DMS53 (cell line): ENCODE data around the gene PSMA8.
A peak's percentile ranks its signal among the peaks of the same experiment; 100 is the strongest.
"Not testable (repeated sequence)": the region's sequence is repeated elsewhere in the genome, so short reads cannot be mapped to it uniquely, and the experiment has no call there.

Experiments
- DNase-seq: peaks from one replicate; lab custom pipeline; 2025; lab: John Stamatoyannopoulos, UW

The PSMA8 gene

DNA sequence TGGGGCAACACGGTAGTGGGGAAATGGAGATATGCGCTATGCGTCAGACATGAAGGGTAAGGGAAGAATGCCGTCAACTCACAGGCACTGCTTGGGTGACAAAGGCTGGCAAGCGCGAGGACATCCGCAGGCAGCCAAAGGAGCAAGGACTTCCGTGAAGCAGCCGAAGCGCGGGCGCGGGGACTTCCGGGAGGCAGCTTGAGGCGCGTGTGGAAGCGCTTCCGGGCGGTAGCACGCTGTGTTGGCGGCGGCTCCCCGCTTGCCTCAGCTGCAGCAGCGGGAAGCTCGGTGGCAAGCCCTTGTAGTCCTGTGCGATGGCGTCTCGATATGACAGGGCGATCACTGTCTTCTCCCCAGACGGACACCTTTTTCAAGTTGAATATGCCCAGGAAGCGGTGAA lies at the start of gene PSMA8:
PSMA8 (plus strand) TSS at position 218 of the 400 bp plus-strand sequence; CDS start at position 315, 97 bp downstream.
- no peak for DNase-seq

DNA sequence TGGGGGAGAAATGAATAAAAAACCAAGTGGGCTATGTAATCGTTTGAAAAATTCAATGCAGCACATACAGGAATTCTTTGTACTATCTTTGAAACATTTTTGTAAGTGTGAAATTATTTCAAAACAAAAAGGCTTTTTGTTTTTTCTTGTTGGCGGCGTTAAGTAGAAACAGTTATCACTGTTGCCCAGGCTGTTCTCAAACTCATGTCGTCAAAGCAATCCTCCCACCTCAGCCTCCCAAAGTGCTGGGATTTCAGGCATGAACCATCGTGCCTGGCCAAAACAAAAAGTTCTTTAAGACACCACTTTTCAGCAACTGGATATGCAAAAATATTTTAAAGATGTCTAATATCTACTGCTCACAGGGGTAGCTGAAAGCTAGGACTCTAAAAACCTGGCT lies 48.6 kb upstream of the PSMA8 start:
- DNase-seq = no peak

DNA sequence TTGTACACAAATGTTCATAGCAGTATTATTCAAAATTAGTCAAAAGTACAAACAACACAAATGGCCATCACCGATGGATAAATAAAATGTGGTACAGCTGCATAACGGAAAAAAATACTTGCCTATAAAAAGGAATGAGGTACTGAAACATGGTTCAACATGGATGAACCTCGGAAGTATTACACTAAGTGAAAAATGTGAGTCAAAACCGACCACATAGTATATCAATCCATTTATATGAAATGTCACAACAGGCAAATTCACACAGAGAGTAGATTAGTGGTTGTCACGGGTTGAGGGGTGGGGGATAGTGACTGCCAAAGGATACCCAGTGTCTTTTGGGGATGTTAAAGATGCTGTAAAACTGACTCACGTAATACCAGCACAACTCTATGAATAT lies 46.7 kb upstream of the PSMA8 start:
- DNase-seq = no peak

DNA sequence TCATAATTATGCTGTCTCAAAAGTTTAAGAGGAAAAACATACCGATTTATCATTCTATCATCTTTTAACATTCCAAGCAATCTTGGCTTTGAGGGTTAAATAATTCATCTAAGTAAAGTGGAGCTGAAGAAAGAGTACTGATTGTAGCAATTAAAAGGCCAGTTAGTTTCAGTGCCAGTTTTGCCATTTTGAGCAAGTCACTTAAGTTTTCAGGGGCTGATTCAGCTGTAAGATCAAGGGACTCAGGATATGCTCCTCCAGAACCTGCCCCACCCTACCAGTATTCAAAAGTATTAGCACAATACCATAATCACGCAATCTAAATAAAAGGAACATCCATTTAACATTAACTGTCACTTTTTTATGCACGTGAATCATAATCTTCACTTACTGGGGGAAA lies 45.2 kb upstream of the PSMA8 start:
- no peak for DNase-seq

DNA sequence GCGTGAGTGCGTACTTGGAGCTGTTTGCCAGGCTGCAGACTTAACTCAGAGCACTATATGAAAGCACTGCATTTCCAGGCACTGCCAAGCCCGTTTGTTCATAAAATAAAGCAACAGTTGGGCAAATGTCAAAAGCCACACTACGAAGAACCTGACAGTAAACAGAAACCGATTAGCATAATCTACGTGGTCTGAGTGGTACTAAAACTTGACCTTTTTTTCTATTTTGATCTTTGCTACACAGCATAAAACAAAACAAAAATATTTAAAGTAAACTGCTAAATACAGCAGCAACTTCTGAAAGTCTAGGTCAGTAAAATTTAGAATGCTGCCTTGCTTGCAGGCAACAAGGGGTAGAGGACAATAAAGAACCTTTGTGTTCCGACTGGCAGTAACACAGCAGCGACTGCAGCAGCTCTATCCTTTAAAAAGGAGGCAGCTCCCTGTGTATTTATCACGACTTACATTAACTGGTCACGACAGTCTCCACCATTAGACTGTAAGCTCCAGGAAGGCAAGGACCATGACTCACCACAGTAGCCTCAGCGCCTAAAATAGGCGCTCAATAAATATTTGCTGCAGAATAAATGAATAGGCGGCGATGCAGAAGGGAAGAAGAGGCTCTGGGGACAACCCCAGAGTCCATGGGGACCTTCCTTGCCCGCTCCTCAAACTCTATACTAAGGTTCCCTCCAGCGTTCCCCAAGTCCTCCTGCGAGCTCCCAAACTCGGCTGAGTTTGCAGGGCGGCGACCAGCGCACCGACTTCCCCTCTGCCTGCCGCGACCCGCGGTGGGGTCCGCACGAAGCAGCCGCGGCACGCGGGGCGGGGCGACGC lies 44.2 kb upstream of the PSMA8 start:
- DNase-seq = peak; percentile 60

DNA sequence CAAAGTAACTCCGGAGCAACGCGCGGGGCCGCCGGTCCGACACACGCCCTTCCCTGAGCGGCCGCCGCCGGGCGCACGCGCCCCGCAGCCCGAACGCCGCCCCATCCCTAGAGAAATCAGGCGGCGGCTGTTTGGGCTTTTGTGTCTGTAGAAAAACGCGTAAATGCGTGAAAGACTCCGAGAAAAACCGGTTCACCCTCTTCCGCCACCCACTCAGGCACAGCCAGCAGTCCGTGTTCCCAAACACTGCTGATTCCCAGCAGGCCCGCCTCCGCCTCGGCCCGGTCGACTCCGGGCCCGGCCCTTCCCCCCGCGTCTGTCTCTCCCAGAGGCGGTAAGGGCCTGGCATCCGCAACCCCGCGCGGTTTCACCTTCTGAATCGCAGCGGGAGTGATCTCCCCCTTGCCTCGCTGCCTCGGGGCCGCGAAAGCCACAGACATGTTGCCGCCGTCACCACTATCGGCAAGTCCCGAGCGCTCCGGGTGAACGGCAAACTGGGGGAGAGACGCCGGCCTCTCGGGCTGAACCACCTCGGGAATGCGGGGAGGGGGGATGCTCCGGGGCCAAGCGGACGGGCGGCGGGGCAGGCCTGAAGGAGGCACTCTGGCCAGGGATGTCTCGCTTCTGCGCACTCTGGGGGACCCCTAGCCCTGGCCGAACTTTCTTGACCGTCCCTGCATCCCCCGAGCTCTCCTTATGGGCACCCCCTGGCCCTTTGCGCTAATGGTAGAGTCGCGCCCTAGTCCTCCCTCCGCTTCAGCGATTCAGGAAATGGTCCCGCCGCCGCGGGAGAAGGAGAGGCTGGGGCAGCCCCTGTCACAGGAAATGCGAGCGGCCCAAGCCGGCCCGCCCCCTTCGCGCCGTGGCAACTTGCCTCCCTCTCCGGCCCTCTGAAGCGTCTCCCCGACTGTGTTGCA lies 43.3 kb upstream of the PSMA8 start, which contains the start of gene SS18:
SS18 (minus strand) TSS at position 484 of the 917 bp plus-strand sequence; CDS start at position 440, 44 bp downstream.
- peak; percentile 95 for DNase-seq

DNA sequence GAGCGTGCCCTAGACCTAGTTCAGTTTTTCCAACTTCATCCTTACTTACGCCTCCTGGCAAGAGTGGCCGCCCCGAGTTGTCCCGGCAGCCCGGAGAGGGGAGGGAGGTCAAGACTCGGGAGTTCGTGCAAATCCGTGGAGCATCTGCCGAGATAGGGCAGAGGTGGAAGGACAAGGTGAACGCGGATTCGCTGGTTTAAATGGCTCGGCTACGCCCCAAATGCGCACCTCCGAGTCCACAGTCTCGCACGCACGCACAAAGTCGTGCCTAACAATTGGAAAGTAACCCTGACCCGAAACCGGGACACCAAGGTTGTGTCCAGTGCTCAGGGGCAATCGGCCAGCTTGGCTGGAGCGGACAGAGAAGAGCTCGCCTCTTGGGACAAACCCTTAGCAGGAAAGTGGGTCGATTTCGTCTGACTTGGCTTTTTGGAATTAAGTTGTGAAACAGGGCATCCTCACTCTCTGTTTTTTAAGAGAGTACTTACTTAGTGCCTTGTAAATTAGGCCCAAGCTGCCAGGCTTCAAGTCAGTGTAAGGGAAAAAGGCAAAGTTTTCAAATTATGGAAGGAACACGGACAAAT lies 42.5 kb upstream of the PSMA8 start:
- peak; percentile 91 for DNase-seq

DNA sequence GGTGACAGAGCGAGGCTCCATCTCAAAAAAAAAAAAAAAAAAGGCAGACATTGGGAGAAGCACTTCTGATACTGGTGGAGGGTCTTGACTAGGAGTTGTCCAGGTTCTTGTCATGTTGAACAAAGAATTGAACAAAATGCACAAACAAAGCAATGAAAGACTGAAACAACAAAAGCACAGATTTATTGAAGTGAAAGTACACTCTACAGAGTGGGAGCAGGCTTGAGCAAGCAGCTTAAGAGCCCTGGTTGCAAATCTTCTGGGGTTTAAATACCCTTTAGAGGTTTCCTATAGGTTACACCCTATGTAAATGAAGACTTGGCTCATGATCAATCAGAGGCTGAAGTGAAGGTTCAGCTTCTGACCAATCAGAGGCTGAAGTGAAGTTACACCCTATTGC lies 36.8 kb upstream of the PSMA8 start:
- no peak for DNase-seq

DNA sequence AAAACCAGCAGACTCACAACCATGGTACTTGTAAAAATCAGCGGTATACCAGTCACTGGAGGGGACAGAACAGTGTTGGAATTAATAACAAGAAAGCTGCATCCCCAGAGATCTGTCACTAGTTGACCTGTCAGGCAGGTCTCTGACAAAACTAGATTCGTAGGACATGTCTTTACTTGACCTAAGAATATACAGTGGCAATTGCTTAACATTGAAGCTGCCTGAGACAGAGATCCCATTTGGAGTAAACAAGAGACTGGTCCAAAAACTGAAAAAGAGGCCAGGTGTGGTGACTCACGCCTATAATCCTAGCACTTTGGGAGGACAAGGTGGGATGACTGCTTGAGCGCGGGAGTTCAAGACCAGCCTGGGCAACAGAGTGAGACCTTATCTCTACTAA lies 36.1 kb upstream of the PSMA8 start:
- DNase-seq = no peak

DNA sequence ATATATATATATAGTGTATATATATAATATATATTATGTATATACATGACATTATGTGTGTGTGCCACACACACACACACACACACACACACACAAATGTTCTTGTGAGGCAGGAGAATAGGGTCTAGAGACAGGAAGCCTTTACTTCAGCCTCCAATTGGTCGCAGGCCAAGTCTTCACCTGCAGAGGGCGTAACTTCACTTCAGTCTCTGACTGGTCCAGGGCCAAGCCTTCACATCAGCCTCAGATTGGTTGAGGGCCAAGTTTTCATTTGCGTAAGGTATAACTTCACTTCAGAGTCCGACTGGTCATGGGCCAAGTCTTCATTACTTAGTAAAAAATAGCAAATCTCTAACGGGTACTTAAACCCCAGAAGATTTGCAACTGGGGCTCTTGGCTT lies 30.1 kb upstream of the PSMA8 start:
- DNase-seq = peak; percentile 38

DNA sequence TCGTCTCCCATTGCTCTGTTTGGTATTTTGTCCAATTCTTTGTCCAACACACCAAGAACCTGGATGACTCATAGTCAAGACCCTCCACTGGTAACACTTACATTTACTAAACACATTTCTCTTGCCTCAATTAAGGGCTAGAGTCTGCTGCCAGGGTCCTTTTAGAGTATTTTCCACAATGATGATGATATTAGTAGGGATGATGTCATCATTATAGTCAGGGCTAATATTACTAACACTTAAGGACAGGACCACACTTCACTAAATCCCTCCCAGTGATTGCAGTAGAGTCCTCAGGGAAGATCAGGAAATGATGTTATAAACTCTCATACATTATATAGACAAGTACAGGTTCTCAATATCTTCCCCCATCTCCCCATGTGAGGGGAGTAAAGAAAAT lies 29.6 kb upstream of the PSMA8 start:
- DNase-seq = no peak

DNA sequence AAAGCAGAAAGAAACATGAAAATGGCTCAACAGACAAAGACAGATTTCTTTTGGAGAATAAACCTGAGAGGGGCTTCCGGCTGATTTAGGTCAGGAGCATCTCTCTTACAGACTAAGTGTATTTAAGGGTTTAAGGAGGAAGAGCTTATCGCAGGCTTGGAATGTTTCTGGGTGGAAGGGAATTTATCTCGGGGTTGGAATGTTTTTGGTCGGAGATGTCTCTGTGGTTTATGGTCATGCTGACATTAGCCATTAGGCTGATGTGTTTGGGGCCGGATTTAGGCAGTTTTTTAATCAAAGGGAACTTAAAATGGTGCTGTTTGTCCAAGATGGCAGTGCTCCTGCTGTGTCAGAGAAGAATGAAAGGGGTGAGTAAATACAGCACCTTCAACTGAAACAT lies 14.4 kb upstream of the PSMA8 start:
- no peak for DNase-seq

DNA sequence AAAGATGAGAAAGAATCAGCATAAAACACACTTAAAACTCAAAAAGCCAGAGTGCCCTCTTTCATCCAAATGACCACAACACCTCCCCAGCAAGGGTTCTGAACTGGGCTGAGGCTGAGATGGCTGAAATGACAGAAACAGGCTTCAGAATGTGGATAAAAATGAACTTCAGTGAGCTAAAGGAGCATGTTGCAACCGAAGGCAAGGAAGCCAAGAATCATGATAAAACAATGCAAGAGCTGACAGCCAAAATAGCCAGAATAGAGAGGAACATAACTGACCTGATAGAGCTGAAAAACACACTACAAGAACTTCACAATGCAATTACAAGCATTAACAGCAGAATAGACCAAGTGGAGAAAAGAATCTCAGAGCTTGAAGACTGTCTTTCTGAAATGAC lies 12.2 kb upstream of the PSMA8 start:
- DNase-seq = no peak

DNA sequence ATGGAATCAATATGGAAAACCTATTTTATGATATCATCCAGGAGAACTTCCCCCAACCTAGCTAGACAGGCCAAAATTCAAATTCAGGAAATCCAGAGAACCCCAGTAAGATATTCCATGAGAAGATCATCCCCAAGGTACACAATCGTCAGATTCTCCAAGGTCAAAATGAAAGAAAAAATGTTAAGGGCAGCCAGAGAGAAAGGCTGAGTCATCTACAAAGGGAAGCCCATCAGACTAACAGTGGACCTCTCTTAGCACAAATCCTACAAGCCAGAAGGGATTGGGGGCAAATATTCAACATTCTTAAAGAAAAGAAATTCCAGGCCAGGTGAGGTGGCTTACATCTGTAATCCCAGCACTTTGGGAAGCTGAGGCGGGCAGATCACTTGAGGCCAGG lies 11.7 kb upstream of the PSMA8 start:
- not testable (repeated sequence) for DNase-seq

DNA sequence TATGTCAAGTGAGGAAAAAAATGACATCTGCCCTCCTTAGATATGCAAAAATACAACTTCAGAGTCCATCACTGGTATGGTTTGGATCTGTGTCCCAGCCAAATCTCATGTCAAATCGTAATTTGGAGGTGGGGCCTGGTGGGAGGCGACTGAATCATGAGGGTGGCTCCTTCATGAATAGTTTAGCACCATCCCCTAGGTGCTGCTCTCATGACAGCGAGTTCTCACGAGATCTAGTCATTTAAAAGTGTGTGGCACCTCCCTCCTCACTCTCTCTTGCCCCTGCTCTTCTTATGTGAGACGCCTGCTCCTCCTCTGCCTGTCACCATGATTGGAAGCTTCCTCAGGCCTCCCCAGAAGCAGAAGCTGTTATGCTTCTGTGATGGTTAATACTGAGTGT lies 5.9 kb upstream of the PSMA8 start:
- no peak for DNase-seq

DNA sequence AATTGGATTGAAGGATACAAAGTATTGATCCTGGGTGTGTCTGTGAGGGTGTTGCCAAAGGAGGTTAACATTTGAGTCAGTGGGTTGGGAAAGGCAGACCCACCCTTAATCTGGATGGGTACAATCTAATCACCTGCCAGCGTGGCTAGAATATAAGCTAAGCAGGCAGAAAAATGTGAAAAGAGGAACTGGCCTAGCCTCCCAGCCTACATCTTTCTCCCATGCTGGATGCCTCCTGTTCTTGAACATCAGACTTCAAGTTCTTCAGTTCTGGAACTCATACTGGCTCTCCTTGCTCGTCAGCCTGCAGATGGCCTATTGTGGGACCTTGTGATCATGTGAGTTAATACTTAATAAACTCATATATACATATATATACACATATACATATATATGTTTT lies 5.5 kb upstream of the PSMA8 start:
- not testable (repeated sequence) for DNase-seq

DNA sequence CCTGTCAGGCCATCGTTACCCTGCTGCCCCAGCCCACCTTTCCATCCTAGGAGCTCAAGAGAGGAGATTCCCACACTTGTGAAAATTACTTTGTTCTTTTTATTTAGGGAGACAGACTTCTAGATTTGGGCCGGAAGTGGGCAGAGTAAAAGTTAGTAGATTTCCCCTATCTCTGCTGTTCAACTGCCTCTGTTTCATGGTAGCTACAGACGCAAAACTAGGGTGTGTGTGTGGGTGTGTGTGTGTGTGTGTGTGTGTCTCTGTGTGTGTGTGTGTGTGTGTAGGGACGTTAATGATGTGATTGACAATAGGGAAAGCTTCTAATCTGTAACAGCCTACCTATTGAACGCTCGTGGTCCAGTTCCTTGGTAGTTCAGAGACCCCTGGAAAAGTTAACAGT lies 438 bp downstream of the PSMA8 start:
- DNase-seq = no peak

DNA sequence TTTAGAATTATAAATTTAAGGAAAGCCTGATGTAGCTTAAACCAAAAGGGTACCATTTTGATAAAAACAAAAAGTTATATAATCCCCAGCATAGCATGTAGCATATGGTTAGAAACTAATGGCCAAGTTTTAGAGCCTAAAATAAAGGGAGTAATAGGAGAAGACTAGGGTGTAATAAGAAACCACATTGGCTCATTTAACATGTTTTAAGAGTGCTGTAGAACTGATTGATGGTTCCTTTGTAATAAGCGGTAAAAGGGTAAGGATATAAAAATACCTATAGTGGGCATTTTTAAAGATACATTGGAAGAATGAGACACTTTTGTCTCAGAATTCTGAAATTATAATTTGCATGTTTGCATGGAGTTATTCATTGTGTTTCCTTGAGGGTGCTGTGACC lies 1.9 kb downstream of the PSMA8 start:
- no peak for DNase-seq

DNA sequence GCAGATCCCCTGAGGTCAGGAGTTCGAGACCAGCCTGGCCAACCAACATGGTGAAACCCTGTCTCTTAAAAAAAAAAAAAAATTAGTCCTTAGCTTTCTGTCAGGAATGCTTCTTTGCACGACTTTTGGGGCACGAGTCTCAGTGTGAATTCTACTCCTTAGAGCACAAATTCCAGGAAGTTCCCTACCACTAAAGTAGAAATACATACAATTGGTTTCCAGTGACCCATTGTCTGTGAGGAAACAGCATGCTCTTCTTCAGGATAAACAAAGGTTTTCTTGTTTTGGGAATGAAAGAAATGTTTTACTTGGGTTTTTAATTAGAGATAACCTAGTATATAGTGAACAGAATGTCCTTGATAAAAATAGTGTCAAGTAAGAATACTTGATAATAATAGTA lies 23.7 kb downstream of the PSMA8 start:
- DNase-seq = no peak

DNA sequence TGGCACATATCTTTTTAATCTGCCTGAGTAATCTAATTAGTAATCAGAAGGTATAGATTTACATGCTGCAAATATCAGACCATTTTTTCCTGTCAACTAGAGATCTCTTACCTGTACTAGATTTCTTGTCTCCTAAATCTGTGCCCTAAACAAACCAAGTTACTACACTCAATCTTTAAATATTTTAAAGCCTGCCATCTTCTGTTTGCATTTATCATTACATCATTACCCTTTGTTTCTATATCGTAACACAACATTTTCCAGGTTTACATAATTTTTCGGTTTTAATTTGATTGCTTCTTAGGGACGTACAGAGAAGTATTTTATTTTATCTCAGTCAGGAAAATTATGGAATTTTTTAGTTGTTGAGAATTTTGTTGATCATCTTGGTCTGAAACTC lies 25.7 kb downstream of the PSMA8 start:
- DNase-seq = peak; percentile 12

DNA sequence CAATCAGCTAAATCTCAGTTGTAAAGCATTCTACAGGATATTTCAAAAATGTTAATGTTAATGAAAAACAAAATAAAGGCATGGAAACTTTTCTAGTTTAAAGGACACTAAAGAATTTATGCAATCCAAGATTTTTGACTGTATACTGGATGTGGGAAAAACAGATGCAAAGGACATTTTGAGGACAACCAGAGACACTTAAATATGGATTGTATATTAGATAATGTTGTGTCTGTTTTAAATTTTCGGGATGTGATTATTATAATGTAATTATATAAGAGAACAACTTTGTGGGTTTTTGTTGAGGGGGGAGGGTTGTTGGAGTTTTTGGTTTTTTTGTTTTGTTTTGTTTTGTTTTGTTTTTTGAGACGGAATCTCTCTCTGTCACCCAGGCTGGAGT lies 30.9 kb downstream of the PSMA8 start:
- DNase-seq = no peak

DNA sequence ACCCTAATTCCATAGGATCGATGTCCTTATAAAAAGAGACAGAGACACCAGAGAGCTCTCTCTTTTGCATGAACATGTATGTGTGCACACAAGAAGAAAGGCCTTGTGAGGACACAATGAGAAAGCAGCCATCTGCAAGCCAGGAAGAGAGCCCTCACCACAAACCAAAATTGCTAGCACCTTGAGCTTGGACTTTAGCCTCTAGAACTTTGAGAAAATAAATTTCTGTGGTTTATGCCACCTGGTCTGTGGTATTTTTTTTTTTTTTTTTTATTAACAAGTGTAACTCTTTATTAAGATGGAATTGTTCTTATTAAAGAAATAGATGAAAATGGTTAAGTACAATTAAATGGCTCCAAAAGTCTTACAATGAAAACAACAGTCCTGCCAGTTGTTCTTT lies 33.9 kb downstream of the PSMA8 start:
- DNase-seq = not testable (repeated sequence)

DNA sequence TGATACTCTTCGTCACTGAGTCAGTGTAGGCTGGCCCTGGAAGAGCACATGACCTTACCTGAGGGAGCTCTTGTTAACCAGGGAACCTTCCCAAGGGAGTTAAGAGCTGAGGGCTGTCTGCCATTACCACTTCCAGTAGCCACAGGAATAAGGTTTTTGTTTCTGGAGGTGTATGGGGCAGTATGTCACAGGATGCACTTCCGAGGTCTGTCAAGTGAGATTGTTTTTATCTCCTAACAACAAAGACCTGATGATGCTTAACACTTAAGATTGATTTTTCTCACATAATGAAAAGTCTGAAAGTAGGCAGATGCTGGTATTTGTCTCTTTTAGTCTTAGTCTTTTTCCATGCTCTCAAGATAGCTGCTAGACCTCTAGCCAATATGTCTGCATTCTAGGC lies 41.8 kb downstream of the PSMA8 start:
- no peak for DNase-seq
